DND-41 (cell line): Measurements from ENCODE around the gene RASGRP1.

Source experiments
- EZH2 ChIP-seq: IDR thresholded peaks from 3 replicates; pipeline ENCODE4 v1.6.1; 2012; ENCODE audit warnings: borderline replicate concordance, low read depth, mild to moderate bottlenecking, moderate library complexity, low read length, inconsistent platforms; ENCODE audit not compliant: severe bottlenecking
- TF ChIP-seq, protein P1 (sequence below): IDR thresholded peaks from 2 replicates; pipeline ENCODE4 v1.5.1; 2012; ENCODE audit warnings: borderline replicate concordance, low read length, moderate library complexity, mild to moderate bottlenecking; ENCODE audit not compliant: poor library complexity, severe bottlenecking; ENCODE audit errors: extremely low read depth

- TF ChIP-seq, protein P1, sequence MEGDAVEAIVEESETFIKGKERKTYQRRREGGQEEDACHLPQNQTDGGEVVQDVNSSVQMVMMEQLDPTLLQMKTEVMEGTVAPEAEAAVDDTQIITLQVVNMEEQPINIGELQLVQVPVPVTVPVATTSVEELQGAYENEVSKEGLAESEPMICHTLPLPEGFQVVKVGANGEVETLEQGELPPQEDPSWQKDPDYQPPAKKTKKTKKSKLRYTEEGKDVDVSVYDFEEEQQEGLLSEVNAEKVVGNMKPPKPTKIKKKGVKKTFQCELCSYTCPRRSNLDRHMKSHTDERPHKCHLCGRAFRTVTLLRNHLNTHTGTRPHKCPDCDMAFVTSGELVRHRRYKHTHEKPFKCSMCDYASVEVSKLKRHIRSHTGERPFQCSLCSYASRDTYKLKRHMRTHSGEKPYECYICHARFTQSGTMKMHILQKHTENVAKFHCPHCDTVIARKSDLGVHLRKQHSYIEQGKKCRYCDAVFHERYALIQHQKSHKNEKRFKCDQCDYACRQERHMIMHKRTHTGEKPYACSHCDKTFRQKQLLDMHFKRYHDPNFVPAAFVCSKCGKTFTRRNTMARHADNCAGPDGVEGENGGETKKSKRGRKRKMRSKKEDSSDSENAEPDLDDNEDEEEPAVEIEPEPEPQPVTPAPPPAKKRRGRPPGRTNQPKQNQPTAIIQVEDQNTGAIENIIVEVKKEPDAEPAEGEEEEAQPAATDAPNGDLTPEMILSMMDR, result no peak
- no peak for TF ChIP-seq EZH2
Observed at GRCh38 chr15:38587214-38587613, 22.6 kb upstream of the RASGRP1 start.
